ENCODE results near the gene RANBP17.

RANBP17 gene

GRCh38 chr5:171342362-171343111 lies 480.7 kb downstream of the RANBP17 start:
- in situ Hi-C loops (cut with HindIII; ENCODE audit: low sequenced_read_pairs) = no loop called here

DNA sequence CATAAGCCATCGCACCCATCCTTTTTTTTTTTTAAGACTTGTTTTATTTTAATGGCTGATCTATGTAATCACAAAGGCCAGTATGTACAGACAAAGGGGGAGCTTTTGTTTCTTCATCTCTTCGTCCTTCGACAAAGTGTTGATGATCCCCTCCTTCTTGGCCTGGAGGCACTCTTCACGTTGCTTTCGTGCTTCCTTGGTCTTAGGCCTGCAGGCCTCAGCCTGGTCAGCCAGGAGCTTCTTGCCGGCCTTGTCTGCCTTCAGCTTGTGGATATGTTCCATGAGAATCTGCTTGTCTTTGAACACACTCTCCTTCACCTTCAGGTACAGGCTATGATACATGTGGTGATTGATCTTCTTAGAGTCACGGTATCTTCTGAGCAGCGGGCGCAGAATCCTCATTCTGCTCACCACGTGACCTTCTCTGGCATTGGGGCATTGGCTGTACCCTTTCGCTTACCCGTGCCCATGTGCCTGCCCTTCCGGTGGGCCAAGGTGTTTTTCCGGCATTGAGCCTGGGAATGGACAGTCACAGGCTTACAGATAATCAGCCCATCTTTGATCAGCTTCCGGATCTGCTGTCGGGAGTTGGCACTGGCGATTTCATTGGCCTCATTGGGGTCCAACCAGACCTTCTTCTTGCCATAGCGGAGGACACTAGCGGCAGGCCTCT lies 483.3 kb downstream of the RANBP17 start:
- in situ Hi-C loops (cut with HindIII; ENCODE audit: low sequenced_read_pairs) = no loop called here
